ENCODE results near the gene SKAP1.
"Not testable (repeated sequence)": the region's sequence is repeated elsewhere in the genome, so short reads cannot be mapped to it uniquely, and the experiment has no call there.

SKAP1 gene

GRCh38 chr17:48416971-48417370, 13.0 kb downstream of the SKAP1 start:
- no peak for DNase-seq (ENCODE audit: insufficient read length, low spot score)
- no peak for FAIRE-seq

DNA sequence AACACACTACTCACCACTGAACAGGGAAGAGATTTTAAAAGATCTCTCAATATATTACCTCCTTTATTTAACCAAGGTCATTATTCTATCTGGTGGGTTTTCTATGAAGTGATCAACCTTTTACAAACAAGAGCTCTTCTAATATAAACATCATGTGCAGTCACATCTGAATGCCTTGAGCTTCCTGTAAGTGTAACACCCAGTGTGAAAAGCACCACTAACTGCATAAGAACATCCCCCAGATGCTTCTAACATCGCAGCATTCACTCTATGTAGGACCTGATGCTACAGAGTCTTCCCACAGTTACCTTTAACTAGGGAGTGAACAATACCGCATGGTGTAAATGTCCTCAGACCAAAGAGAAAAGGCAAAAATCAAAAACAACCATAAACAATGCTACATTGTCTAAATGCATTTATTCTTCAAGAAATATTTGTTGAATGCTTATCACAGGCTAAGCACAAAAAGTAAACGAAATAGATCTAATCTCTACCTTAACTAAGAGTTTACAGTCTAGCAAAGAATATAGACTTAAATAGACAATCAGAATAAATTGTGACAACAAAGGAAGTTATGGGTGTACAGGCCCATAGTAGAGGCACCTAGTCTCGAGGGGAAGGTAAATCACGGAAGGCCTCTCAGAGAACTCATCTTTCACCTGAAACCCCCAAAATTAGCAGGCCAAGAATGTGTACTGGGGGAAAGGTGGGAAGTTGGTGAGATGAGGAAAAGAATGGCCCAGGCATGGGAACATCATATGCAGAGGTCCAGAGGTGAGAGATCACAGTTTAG, 16.2 kb downstream of the SKAP1 start:
- DNase-seq (ENCODE audit: insufficient read length, low spot score), result no peak
- FAIRE-seq, result no peak

DNA sequence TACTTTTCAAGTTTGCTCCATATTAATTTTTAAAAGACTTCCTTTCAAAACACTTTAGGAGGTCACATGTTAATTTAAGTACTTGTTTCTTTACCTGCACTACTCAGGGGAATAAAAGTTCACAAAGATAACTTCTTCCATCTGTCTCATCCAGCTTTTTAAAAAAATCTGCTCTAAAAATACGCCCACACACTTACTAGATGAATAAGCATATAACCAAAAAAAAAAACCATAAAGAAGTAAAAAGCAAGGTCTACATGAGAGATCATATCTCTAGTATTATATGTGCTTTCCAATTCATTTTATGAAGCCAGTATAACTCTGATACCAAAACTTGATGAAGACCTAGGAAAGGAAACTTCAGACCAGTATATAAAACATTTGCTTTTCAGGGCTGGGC, 17.2 kb downstream of the SKAP1 start:
- FAIRE-seq (no peak), DNase-seq (ENCODE audit: insufficient read length, low spot score) (no peak)

- not testable (repeated sequence) for FAIRE-seq; DNase-seq (ENCODE audit: insufficient read length, low spot score)
Observed at GRCh38 chr17:48410821-48411220, 19.2 kb downstream of the SKAP1 start.

- FAIRE-seq (no peak), DNase-seq (ENCODE audit: insufficient read length, low spot score) (no peak)
Observed at GRCh38 chr17:48409607-48410006, 20.4 kb downstream of the SKAP1 start.

DNA sequence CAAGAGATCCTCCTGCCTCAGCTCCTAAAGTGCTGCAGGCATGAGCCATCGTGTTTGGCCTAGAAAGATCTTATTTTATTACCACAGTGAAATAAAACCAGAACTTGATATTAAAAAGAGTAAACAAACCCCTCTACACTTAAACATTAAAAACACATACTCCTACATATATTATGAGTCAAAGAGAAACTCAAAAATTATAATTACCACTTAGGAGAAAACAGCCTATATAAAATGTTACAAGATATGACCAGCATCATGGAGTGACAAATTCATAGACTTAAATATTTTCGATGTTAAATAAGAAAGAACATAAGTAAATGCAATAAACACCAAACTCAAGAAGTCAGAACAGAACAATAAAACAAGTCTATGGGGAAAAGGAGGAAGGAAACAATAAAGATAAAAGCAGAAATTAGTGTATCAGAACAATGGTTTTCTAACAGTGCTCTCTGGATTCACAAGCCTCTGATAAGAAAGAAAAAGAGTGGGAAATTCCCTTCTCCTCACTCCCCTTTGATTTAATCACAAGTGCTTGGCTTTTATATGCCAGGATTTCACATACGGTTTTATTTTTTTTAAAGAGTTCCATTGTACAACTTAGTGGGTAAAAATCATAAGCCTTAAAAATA, 23.0 kb downstream of the SKAP1 start:
- DNase-seq (ENCODE audit: insufficient read length, low spot score), result no peak
- FAIRE-seq, result no peak

GRCh38 chr17:48394821-48395220, 35.2 kb downstream of the SKAP1 start:
- DNase-seq (ENCODE audit: insufficient read length, low spot score) (no peak), FAIRE-seq (no peak)

GRCh38 chr17:48393283-48393682, 36.7 kb downstream of the SKAP1 start:
- no peak for DNase-seq (ENCODE audit: insufficient read length, low spot score)

GRCh38 chr17:48392857-48393256, 37.2 kb downstream of the SKAP1 start:
- FAIRE-seq, result no peak
- DNase-seq (ENCODE audit: insufficient read length, low spot score), result no peak

More at GRCh38 chr17:48393283-48393682, 36.7 kb downstream of the SKAP1 start:
- no peak for FAIRE-seq

GRCh38 chr17:48391444-48391843, 38.6 kb downstream of the SKAP1 start:
- no peak for FAIRE-seq
- no peak for DNase-seq (ENCODE audit: insufficient read length, low spot score)

GRCh38 chr17:48389903-48390302, 40.1 kb downstream of the SKAP1 start:
- FAIRE-seq, result no peak

GRCh38 chr17:48388955-48389743, 40.9 kb downstream of the SKAP1 start:
- DNase-seq (ENCODE audit: insufficient read length, low spot score), result no peak
- FAIRE-seq, result no peak

More at GRCh38 chr17:48389903-48390302, 40.1 kb downstream of the SKAP1 start:
- no peak for DNase-seq (ENCODE audit: insufficient read length, low spot score)

DNA sequence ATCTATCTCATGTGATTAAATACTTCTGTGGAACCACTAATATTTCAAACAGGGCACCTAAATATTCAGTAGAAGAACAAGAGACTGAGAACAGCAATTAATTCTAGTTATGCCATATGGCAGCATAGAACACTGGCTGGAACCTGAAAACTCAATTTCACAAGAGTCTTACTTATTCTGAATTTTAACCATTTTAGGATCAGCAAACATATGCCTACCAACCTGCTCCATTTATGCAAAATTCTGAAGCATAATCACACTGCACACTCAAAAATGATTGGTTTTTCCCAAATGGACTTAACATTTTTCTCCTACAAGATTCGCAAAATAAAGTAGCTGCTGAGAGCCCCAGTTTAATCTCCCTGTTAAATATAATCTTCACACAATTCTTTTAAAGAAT, 43.2 kb downstream of the SKAP1 start:
- DNase-seq (ENCODE audit: insufficient read length, low spot score) (no peak), FAIRE-seq (no peak)

- no peak for DNase-seq (ENCODE audit: insufficient read length, low spot score)
- no peak for FAIRE-seq
Observed at GRCh38 chr17:48385319-48385718, 44.7 kb downstream of the SKAP1 start.

DNA sequence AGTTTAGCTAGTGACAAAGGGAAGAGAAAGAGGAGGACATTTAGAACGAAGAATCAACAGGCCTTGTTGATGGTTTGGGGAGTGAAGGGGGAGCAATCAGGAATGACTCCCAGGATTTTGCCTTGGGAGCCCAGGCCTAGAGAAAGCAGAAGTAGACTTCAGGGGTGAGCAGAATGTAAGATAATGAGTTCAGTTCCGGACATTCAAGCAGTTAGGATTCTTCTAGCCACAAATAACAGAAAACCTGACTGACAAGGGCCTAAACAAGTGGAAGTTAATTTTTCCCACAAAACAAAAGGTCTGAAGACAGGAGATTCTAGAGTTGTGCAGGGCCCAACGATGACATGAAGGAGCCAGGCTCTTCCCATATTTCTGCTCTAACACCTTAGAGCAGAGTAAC, 45.9 kb downstream of the SKAP1 start:
- FAIRE-seq (no peak), DNase-seq (ENCODE audit: insufficient read length, low spot score) (no peak)

GRCh38 chr17:48382989-48383388, 47.0 kb downstream of the SKAP1 start:
- FAIRE-seq (peak; percentile 4), DNase-seq (ENCODE audit: insufficient read length, low spot score) (no peak)

DNA sequence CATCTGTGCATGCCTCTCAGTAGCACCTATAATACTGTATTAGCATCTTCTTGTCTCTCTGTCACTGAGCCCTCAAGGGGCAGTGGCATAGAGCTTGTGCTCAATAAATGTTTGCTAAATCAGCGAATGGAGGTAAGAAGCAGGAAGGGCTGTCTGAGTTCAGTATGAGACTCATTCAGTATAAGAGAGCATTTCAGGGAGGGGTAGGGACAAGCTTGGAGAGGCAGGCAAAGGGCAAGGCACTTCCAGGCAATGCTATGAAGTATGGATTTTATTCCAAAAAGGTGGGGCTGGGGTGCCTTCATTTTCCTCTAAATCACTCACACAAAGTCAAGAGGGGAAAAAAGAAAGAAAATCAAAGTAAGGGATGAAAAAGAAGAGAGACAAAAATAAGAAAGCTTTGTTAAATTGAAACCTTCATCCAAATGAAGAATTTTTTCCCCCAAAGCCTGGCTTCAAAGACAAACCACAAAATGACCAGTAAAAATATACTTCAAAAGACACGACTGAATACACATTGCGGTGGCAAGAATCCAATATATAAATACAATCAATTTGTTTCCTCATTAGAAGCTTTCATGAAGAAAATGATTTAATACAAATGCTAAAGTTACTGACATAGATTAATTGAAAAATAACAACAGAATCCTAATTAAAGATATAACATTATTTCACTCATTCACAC, 51.2 kb downstream of the SKAP1 start:
- no peak for FAIRE-seq

DNA sequence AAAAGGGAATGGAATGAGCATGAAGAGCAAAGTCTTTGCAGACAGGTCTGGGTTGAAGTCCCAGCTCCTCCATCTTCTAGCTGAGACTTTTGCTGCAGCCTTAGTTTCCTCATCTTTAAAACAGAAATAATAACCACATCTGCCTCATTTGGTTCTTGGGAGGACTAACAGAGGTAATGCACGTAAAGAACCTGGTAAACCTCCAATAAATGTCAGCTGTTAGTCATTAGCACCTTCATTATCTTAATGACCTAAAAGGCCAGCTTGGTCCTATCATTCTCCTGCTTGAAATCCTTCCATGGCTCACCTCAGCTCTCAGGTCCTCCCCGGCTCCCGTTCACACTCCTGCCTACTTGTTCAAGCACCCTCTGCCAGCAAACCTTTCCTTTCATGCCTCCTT, 51.8 kb downstream of the SKAP1 start:
- DNase-seq (ENCODE audit: insufficient read length, low spot score) (no peak), FAIRE-seq (no peak)

More for the DNA sequence above, 51.2 kb downstream of the SKAP1 start:
- no peak for DNase-seq (ENCODE audit: insufficient read length, low spot score)

GRCh38 chr17:48376682-48377325, 53.2 kb downstream of the SKAP1 start:
- DNase-seq (ENCODE audit: insufficient read length, low spot score), result no peak
- no peak for FAIRE-seq

- no peak for FAIRE-seq
- DNase-seq (ENCODE audit: insufficient read length, low spot score), result no peak
Observed at GRCh38 chr17:48375356-48375755, 54.7 kb downstream of the SKAP1 start.

Data from HTR-8/SVneo (cell line).